Heart right ventricle (tissue), 16 donors: ENCODE measurements around the gene SLC15A4. TPM values are rescaled to one million over a fixed set of nuclear protein-coding genes. Genes with fewer than 3 reads are reported as not detected.

Experiments
- ATAC-seq, 8 donors: fragments of 200-7000 bp; cut with Tn5 transposase; one replicate each; pipeline ENCODE4 v1.9.1; 2020; ENCODE audit warnings: mild to moderate bottlenecking in 8 of 8, moderate library complexity in 8 of 8, moderate number of reproducible peaks in 1 of 8
- DNase-seq, 2 donors: peaks; one replicate each; pipeline ENCODE4 v3.0.0-alpha.2; 2020
- H3K27ac ChIP-seq, 10 donors: fragments of 200-600 bp; sonication (generic) in 2 of 10; one replicate each; pipeline versions ENCODE4 v1.5.0 to v1.8.0; 2020 to 2022; ENCODE audit warnings: mild to moderate bottlenecking in 3 of 10
- H3K27me3 ChIP-seq, 7 donors: fragments of 200-600 bp; one replicate each; pipeline ENCODE4 v1.8.0; 2021 to 2022; ENCODE audit warnings: mild to moderate bottlenecking in 2 of 7
- H3K36me3 ChIP-seq, 9 donors: fragments of 200-600 bp; sonication (generic) in 1 of 9; one replicate each; pipeline versions ENCODE4 v1.5.0 to v1.8.0; 2020 to 2022; ENCODE audit warnings: mild to moderate bottlenecking in 2 of 9
- H3K4me1 ChIP-seq, 9 donors: fragments of 200-600 bp; sonication (generic) in 1 of 9; one replicate each; pipeline versions ENCODE4 v1.5.0 to v1.8.0; 2020 to 2022; ENCODE audit warnings: mild to moderate bottlenecking in 4 of 9
- H3K4me3 ChIP-seq, 10 donors: fragments of 200-600 bp; sonication (generic) in 2 of 10; one replicate each; pipeline versions ENCODE4 v1.5.0 to v1.8.0; 2020 to 2022; ENCODE audit warnings: mild to moderate bottlenecking in 7 of 10, moderate library complexity in 2 of 10
- H3K9me3 ChIP-seq, 11 donors: fragments of 200-600 bp in 10 of 11; sonication (generic) in 2 of 11; one replicate each; pipeline versions ENCODE4 v1.5.0 to v1.8.0; 2013 to 2022; ENCODE audit warnings: mild to moderate bottlenecking in 2 of 11, control low read depth in 1 of 11, moderate library complexity in 1 of 11
- CTCF ChIP-seq, 9 donors: fragments of 200-600 bp; sonication (generic) in 2 of 9; IDR thresholded peaks; one replicate each; pipeline versions ENCODE4 v1.5.0 to v1.8.0; 2021 to 2022; ENCODE audit warnings: antibody characterized with exemption in 9 of 9, mild to moderate bottlenecking in 5 of 9, moderate library complexity in 1 of 9
- WGBS, 2 donors: extraction: QIAGEN DNeasy Blood & Tissue Kit; methylation state at CpG; one replicate each; pipeline ENCODE4 v1.1.7; 2013; ENCODE audit warnings: inconsistent platforms in 1 of 2; 5-methylcytosine and 5-hydroxymethylcytosine counted together
- intact Hi-C, 10 donors: fragments of 100-400 bp; cut with DNase I; formaldehyde crosslinking; loops; one replicate each; pipeline versions ENCODE4 v1.11.1 to v1.14.2; 2022
- polyA plus RNA-seq, 2 donors: library from polyadenylated mRNA; stranded (reverse); fragments of 200-250 nt; gene quantifications; one replicate each; pipeline ENCODE4 v1.2.3, GENCODE V29; 2013
- total RNA-seq, 10 donors: library from RNA; stranded (reverse); fragmentation: NEBNext Ultra II Directional in 3 of 10; extraction: Animal tissue kit (Norgen Biotek cat#: 25700) in 3 of 10; gene quantifications; one replicate each; pipeline versions ENCODE4 v1.2.1 to v1.2.4, GENCODE V29; 2021 to 2023
- donor health status: Arrhythmogenic right ventricular cardiomyopathy.
- donor health status: ischemic (EF 13 %, LVEDD 7.1; RV severe dilation, severe dysfunction).
- donor health status: healthy with polysubstance abuse.
- donor health status: DM: no; HTN: yes; CAD: no.
- donor health status: DM: no; HTN: no; CAD: no.
- donor health status: ischemic (EF 25% LVEDD 6.9; RV normal size, moderate dysfunction).
- donor health status: ischemic (EF 25% LVEDD 5.7; RV mildly dilated, moderate dysfunction).
- donor health status: healthy.
- donor health status: DM: yes; HTN: yes; CAD: no.
- donor health status: Ischemic cardiomyopathy.
- donor health status: ischemic (EF 35%, LVEDD 5.7; RV mildly dilated, moderate dysfunction).
- donor health status: nonischemic (EF 11% LVEDD 7.7; RV severe dilation, severe dysfunction).
- donor health status: DM: yes; HTN: yes; CAD: no.
- donor health status: PGD.
- donor health status: ischemic (EF 29% LVEDD 5.4; RV normal size, mild dysfunction).
- donor health status: nonischemic (EF 23%, LVEDD 6.1; RV moderate dilation, normal function).

Gene SLC15A4
- total and polyA plus RNA-seq, 12 donors, result 14.3 to 23.7 (median 15.5) TPM

GRCh38 chr12:128752386-128752785 lies 71.4 kb downstream of the SLC15A4 start:
- H3K27ac ChIP-seq, result no peak overlapping the region
- H3K4me1 ChIP-seq, result no peaks in the 10 kb centered on the region
- peaks cover 0 to 9% (median 0%) of the 10 kb centered on the region in 11 donors for H3K9me3 ChIP-seq
- no peak for TF ChIP-seq CTCF (IDR thresholded peaks at IDR 0.05)
- DNase-seq, result no peak
- intact Hi-C loops, result no loop called here
- H3K36me3 ChIP-seq, result no peaks in the 10 kb centered on the region
- peaks cover 0 to 20% (median 0%) of the 10 kb centered on the region in 7 donors for H3K27me3 ChIP-seq
- H3K4me3 ChIP-seq, result no peak overlapping the region
- no peak for ATAC-seq
- WGBS, 2 donors, result 70 to 75% methylated on average over 5 of the region's 5 CpGs

GRCh38 chr12:128747441-128747840 lies 76.3 kb downstream of the SLC15A4 start:
- intact Hi-C loops, result no loop called here
- no peak overlapping the region for H3K4me3 ChIP-seq
- TF ChIP-seq CTCF (IDR thresholded peaks at IDR 0.05), result no peak
- DNase-seq, result no peak
- WGBS, 2 donors, result 65 to 70% methylated on average over 13 of the region's 13 CpGs
- H3K27me3 ChIP-seq, result peaks cover 0 to 46% (median 13%) of the 10 kb centered on the region in 7 donors
- H3K36me3 ChIP-seq, result no peaks in the 10 kb centered on the region
- no peak for ATAC-seq
- H3K4me1 ChIP-seq, result no peaks in the 10 kb centered on the region
- H3K27ac ChIP-seq, result no peak overlapping the region
- no peaks in the 10 kb centered on the region for H3K9me3 ChIP-seq

- no peaks in the 10 kb centered on the region for H3K9me3 ChIP-seq
- H3K27ac ChIP-seq, result peak overlapping the region in 1 of 10 donors; percentile 29
- H3K4me3 ChIP-seq, result no peak overlapping the region
- 69 to 72% methylated on average over 11 of the region's 11 CpGs for WGBS, 2 donors
- TF ChIP-seq CTCF (IDR thresholded peaks at IDR 0.05), result no peak
- H3K36me3 ChIP-seq, result no peaks in the 10 kb centered on the region
- H3K4me1 ChIP-seq, result no peaks in the 10 kb centered on the region
- H3K27me3 ChIP-seq, result peaks cover 0 to 50% (median 13%) of the 10 kb centered on the region in 7 donors
- intact Hi-C loops, result no loop called here
- DNase-seq (no peak), ATAC-seq (no peak)
Observed at GRCh38 chr12:128745772-128746689, 77.7 kb downstream of the SLC15A4 start.

- peaks cover 0 to 50% (median 13%) of the 10 kb centered on the region in 7 donors for H3K27me3 ChIP-seq
- intact Hi-C loops, result no loop called here
- no peak for DNase-seq
- H3K4me1 ChIP-seq, result no peaks in the 10 kb centered on the region
- no peak for TF ChIP-seq CTCF (IDR thresholded peaks at IDR 0.05)
- WGBS, 2 donors, result 69 to 74% methylated on average over 7 of the region's 7 CpGs
- ATAC-seq, result no peak
- H3K9me3 ChIP-seq, result peaks cover 0 to 6% (median 0%) of the 10 kb centered on the region in 11 donors
- no peak overlapping the region for H3K4me3 ChIP-seq
- H3K36me3 ChIP-seq, result no peaks in the 10 kb centered on the region
- no peak overlapping the region for H3K27ac ChIP-seq
Observed at GRCh38 chr12:128743916-128744315, 79.8 kb downstream of the SLC15A4 start.

Other genes with a start within 250 kb of the SLC15A4 start
- 1 to 10 TPM in 4 of 10 donors, under 1 TPM in 5, not detected in 1; 0.24 to 3.3 (median 0.93) TPM for gene GLT1D1, start 29.5 kb upstream of the SLC15A4 start, total RNA-seq
- under 1 TPM; 0.07 to 0.09 TPM for gene GLT1D1, start 29.5 kb upstream of the SLC15A4 start, polyA plus RNA-seq